Measurements from ENCODE around the gene GRIN2C.

DNA sequence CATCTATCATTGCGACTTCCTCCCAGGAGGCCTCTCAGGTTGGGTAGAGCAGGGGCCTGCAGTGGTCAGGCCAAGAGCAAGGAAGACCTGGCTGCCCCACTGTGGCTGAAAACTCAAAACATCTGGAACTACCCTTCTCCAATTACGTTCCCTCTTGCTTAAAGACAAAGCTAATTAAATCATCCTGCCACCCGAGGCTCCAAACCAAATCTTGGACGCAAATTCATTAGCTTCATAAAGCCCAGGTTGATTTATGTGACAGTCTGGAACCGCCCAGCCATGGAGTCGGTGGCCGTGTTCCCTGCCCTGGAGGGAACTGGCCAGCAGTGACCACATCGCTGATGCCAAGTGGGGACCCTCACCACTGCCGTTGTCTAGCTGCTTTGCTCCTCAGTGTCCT lies 21.4 kb downstream of the GRIN2C start:
- TF ChIP-seq, protein P1, sequence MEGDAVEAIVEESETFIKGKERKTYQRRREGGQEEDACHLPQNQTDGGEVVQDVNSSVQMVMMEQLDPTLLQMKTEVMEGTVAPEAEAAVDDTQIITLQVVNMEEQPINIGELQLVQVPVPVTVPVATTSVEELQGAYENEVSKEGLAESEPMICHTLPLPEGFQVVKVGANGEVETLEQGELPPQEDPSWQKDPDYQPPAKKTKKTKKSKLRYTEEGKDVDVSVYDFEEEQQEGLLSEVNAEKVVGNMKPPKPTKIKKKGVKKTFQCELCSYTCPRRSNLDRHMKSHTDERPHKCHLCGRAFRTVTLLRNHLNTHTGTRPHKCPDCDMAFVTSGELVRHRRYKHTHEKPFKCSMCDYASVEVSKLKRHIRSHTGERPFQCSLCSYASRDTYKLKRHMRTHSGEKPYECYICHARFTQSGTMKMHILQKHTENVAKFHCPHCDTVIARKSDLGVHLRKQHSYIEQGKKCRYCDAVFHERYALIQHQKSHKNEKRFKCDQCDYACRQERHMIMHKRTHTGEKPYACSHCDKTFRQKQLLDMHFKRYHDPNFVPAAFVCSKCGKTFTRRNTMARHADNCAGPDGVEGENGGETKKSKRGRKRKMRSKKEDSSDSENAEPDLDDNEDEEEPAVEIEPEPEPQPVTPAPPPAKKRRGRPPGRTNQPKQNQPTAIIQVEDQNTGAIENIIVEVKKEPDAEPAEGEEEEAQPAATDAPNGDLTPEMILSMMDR (IDR thresholded peaks at IDR 0.05; ENCODE audit: extremely low read depth in 1 of 2, insufficient read depth in 1 of 2, low read depth in 1 of 2, low read length in 2 of 2) = no peak
- no peak for TF ChIP-seq POLR2A (IDR thresholded peaks at IDR 0.05; ENCODE audit: low read depth, low read length)
- TF ChIP-seq POLR2AphosphoS5 (IDR thresholded peaks at IDR 0.05; ENCODE audit: insufficient read depth, low read depth, low read length) = no peak
- no peak for TF ChIP-seq FOS (IDR thresholded peaks at IDR 0.05; ENCODE audit: borderline replicate concordance, insufficient read depth, low read length)
- no peak for TF ChIP-seq EZH2 (IDR thresholded peaks at IDR 0.05; ENCODE audit: borderline replicate concordance, low read depth, low read length, severe bottlenecking)
- TF ChIP-seq, protein P2, sequence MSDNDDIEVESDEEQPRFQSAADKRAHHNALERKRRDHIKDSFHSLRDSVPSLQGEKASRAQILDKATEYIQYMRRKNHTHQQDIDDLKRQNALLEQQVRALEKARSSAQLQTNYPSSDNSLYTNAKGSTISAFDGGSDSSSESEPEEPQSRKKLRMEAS (IDR thresholded peaks at IDR 0.05; ENCODE audit: insufficient read depth, insufficient read length) = no peak
